GM12801 (cell line): ENCODE measurements around the gene ACBD5.

ENCODE experiments used
- TF ChIP-seq, protein P1 (sequence below): IDR thresholded peaks from one replicate; pipeline ENCODE4 v1.5.1; 2011; ENCODE audit warnings: control low read depth; ENCODE audit not compliant: insufficient read length; ENCODE audit errors: extremely low read depth

Gene ACBD5

DNA sequence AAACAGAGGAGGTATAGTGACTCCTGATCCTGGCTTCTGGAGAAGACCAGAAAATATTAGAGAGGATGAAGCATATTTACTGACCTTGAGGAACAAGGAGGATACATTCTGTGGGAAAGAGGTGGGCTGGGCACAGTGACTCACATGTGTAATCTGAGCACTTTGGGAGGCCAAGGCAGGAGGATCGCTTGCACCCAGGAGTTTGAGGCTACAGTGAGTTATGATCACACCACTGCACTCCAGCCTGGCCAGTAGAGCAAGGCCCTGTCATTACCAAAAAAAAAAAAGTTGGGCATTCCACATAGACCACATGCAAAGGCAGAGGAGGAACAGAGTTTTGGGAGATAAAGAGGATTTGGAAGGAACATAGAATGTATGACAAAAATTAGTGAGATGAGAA lies 4.4 kb upstream of the ACBD5 start:
- TF ChIP-seq, protein P1, sequence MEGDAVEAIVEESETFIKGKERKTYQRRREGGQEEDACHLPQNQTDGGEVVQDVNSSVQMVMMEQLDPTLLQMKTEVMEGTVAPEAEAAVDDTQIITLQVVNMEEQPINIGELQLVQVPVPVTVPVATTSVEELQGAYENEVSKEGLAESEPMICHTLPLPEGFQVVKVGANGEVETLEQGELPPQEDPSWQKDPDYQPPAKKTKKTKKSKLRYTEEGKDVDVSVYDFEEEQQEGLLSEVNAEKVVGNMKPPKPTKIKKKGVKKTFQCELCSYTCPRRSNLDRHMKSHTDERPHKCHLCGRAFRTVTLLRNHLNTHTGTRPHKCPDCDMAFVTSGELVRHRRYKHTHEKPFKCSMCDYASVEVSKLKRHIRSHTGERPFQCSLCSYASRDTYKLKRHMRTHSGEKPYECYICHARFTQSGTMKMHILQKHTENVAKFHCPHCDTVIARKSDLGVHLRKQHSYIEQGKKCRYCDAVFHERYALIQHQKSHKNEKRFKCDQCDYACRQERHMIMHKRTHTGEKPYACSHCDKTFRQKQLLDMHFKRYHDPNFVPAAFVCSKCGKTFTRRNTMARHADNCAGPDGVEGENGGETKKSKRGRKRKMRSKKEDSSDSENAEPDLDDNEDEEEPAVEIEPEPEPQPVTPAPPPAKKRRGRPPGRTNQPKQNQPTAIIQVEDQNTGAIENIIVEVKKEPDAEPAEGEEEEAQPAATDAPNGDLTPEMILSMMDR = no peak

DNA sequence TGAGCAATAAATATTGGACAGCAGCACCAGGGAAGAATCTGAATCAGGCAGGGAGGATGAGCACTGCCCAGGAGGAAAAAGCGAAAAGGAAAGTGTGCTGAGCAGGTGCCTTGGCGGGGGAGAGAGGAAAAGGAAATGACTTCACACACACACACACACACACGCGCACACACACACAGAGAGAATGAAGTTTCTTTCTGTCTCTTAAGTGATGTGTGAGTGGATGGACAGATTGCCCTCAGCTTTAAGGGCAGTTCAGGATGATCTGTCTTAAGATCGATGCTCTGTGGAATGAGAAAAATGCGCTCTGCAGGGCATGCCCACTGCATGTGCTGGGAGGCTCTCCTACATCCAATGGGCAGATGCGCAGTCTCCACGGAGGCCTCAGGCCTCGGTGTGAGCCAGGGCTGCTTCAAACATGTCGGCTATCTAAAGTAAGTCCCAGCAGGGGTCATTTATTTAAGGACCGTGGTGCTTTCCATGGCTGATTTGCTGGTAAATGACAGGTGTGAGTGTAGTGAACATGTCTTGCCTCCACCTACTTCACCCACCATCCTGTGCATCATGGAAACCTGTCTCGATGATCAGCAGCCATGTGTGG lies 2.5 kb upstream of the ACBD5 start:
- TF ChIP-seq, protein P1 = no peak

DNA sequence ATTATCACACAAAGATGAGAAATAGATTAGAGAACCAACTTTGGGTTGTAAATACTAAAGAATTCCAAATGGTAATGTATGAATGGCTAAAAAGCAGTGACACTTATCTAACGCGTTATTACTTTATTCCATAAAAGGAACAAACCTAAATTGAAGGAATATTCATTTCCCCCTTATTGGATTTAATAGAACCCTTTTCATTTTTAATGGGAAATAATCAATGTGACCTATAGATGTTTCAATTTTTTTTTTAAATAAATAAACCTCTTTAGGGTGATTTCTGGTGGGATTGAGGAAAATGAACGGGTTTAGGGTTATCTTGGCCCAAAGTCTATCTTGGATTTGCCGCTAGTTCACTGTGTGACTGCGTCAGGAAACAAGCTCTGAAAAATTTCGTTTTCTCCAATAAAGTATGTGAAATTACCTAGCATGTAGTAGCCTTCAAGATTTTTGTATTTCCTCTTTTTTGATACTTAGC lies 1.9 kb upstream of the ACBD5 start:
- TF ChIP-seq, protein P1 = no peak

DNA sequence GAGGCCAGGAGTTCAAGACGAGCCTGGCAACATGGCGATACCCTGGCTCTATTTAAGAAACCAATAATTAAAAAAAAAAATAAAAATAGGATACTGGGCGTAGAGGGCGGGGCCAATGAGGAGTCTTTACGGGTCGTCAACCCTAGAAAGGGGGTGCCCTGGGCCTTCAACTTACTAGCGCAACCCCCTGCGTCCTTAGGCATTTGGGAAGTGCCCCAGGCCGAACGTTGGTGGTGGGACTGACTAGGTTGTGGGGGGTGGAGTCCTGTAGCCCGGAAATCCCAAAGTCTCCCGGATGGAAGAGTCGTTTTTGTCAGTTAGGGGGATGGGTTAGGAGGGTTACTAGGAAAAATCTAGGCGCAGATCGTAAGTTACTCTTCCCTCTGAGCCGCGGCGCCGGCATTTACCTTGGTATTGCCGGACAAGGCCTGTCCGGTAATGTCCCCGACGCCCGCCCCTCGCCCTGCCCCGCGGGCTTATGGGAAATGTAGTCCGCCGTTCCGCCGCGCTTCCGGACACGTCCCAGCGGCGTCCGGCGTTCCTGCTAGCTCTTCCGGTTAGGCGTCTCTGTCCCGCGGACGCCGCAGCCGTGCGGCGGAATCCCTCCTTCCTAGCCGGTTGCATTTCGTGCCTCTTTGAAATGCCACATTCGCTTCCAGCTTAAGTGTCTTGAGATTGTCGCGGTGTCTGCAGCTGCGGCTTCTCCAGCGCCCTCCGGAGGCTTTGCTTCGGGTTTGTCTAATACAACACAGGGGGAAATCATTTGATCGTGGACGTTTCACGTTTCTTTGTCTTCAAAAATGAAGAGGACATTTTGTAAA lies 1.3 kb upstream of the ACBD5 start:
- TF ChIP-seq, protein P1 = no peak

DNA sequence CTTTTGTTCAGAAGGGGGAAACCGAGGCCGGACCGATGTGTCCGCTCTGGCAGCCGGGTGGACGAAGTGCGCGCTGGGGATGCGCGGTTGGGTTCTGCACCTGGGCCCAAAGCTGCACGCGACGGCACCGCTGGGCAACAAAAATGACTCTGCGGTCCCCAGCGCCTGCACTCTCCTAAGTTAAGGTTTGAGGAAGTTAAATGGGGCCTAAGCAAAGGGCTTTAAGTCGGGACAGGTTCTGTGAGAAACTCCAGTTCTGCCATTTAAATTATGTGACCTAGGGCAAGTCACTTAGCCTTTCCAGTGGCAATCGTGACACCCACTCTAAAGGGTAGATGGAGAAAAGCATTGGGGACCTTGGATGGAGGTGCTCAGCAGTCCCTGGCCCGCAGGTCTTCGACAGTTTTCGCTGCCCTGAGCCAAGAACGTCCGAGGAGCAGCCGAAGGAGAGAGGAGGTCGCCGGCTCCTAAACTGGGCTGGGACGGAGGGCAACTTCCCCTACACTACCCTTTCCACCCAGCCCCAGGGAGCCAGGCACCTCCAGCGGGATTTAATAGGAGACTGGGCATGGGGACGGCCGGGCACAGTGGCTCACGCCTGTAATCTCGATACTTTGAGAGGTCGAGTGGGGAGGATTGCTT lies 534 bp upstream of the ACBD5 start:
- TF ChIP-seq, protein P1 = no peak

DNA sequence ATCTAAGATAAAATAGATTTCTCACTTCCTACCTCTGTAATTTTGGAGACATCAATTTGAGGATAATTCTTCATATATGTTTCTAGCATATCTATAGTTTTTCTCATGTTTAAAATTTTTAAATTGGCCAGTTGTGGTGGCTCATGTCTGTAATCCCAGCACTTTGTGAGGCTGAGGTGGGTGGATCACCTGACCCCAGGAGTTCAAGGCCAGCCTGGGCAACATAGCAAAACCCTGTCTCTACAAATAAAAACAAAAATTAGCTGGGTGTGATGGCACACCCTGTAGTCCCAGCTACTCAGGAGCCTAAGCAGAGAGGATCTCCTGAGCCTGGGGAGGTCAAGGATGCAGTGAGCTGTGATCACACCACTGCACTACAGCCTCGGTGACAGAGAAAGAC lies 4.9 kb downstream of the ACBD5 start:
- TF ChIP-seq, protein P1 = no peak

DNA sequence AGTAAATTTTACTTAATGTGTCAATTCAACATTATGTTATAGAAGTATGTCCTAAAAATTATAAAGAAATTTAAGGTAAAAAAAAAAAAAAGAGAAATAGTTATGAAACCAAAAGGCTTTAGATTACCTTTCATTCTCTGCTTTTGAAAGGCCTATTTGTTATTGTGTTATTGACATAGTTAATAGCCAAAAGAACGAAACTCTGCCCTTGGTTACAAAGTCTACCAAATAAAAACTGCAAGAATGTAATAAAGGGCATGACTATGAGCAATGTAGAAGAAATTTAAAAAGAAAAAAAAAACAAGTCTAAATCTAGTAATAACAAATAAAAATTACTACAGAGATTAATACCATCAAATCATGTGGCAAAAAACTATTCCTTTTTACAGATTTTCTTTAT lies 10.6 kb downstream of the ACBD5 start:
- TF ChIP-seq, protein P1 = no peak
